Measurements from ENCODE around the gene LCLAT1.

LCLAT1 gene

GRCh38 chr2:30447149-30448045, at the start of gene LCLAT1:
TSS of gene LCLAT1 (plus strand) at chr2:30447246. CDS start at chr2:30525591, 78,345 bp downstream.
- peak; percentile 74 for DNase-seq

GRCh38 chr2:30398084-30398873, 48.8 kb upstream of the LCLAT1 start:
- DNase-seq: no peak

- no peak for DNase-seq
These were observed 46.7 kb upstream of the LCLAT1 start for GRCh38 chr2:30400151-30400954.

- DNase-seq: no peak
These were observed 44.4 kb upstream of the LCLAT1 start for GRCh38 chr2:30402441-30403182.

GRCh38 chr2:30403592-30404312, 43.3 kb upstream of the LCLAT1 start:
- DNase-seq: no peak

- no peak for DNase-seq
These were observed 42.5 kb upstream of the LCLAT1 start for GRCh38 chr2:30404319-30405259.

- DNase-seq: no peak
These were observed 41.8 kb upstream of the LCLAT1 start for GRCh38 chr2:30405260-30405605.

GRCh38 chr2:30406853-30407252, 40.2 kb upstream of the LCLAT1 start:
- DNase-seq: no peak

GRCh38 chr2:30408961-30409387, 38.1 kb upstream of the LCLAT1 start:
- DNase-seq: peak; percentile 18

- peak; percentile 53 for DNase-seq
These were observed 36.8 kb upstream of the LCLAT1 start for GRCh38 chr2:30410217-30410616.

- no peak for DNase-seq
These were observed 34.9 kb upstream of the LCLAT1 start for GRCh38 chr2:30412047-30412683.

GRCh38 chr2:30412684-30413570, 34.1 kb upstream of the LCLAT1 start:
- DNase-seq: no peak

- no peak for DNase-seq
These were observed 32.1 kb upstream of the LCLAT1 start for GRCh38 chr2:30414961-30415360.

- DNase-seq: no peak
These were observed 29.8 kb upstream of the LCLAT1 start for GRCh38 chr2:30417253-30417652.

GRCh38 chr2:30421026-30421603, 25.9 kb upstream of the LCLAT1 start:
- no peak for DNase-seq

- DNase-seq: peak; percentile 48
These were observed 25.2 kb upstream of the LCLAT1 start for GRCh38 chr2:30421604-30422443.

- peak; percentile 50 for DNase-seq
These were observed 24.5 kb upstream of the LCLAT1 start for GRCh38 chr2:30422444-30423040.
